IPS-15b (cell line): ENCODE data around the gene C7orf57.

Experiments used
- H3K27me3 ChIP-seq: one replicate; pipeline ENCODE4 v1.6.1; 2013; ENCODE audit warnings: low read length; ENCODE audit not compliant: control insufficient read depth, insufficient read depth
- H3K36me3 ChIP-seq: one replicate; pipeline ENCODE4 v1.6.1; 2013; ENCODE audit warnings: low read length; ENCODE audit not compliant: control insufficient read depth, insufficient read depth
- H3K4me1 ChIP-seq: one replicate; pipeline ENCODE4 v1.6.1; 2013; ENCODE audit warnings: mild to moderate bottlenecking, low read length; ENCODE audit not compliant: control insufficient read depth, insufficient read depth
- H3K4me3 ChIP-seq: one replicate; pipeline ENCODE4 v1.5.1; 2013; ENCODE audit warnings: low read depth, low read length
- H3K9ac ChIP-seq: one replicate; pipeline ENCODE4 v1.6.1; 2013; ENCODE audit warnings: low read depth, mild to moderate bottlenecking, low read length
- H3K9me3 ChIP-seq: one replicate; pipeline ENCODE4 v1.6.1; 2013; ENCODE audit warnings: mild to moderate bottlenecking, low read length; ENCODE audit not compliant: control insufficient read depth, insufficient read depth

The C7orf57 gene

GRCh38 chr7:48101968-48102367 lies 66.6 kb downstream of the C7orf57 start:
- Histone ChIP-seq H3K4me1 (no peaks in the 10 kb centered on the region), H3K36me3 (peaks cover 47% of the 10 kb centered on the region)

DNA sequence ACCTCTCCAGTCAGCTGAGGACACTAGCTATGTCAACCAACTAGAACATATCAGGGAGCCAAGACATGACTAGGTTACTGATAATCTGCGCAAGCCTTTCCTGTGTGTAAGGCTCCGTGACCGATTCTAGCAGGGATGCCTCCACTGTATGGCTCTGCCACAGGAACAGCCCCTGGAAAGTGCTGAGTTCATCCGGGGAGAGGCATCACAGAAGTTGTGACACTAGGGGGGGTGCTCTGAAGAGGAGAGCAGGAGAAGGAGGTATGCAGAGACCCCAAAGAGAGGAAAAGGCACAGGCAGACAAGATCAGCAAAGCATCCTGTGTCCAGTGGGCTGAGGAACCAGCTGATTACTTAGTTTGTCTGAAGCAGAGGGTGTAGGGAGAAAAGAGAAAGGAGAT lies 67.2 kb downstream of the C7orf57 start:
- no peak overlapping the region for H3K9ac ChIP-seq
- H3K9me3 ChIP-seq: no peaks in the 10 kb centered on the region
- no peak overlapping the region for H3K4me3 ChIP-seq
- no peaks in the 10 kb centered on the region for H3K4me1 ChIP-seq
- H3K36me3 ChIP-seq: peaks cover 52% of the 10 kb centered on the region
- no peaks in the 10 kb centered on the region for H3K27me3 ChIP-seq

More at GRCh38 chr7:48101968-48102367, 66.6 kb downstream of the C7orf57 start:
- Histone ChIP-seq H3K4me3 (no peak overlapping the region), H3K27me3 (no peaks in the 10 kb centered on the region), H3K9ac (no peak overlapping the region), H3K9me3 (no peaks in the 10 kb centered on the region)

DNA sequence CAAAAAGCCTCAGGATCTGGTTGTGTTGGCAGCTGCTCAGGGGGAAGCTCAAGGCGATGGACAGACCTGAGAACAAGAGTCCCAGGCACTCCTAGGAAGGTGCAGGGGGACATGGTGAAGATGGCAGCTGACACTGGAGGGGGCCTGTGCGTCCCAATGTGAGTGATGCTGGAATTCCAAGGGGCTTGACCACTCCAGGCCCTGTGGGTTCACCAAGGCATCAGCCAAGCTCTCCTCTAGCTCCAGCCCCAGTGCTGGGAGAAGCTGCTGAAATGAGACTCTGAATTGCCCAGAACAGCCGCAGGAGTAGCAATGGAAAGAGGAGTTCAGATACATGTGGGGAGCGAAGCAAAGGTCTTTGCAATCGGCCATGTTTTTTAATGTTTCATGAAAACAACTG lies 69.7 kb downstream of the C7orf57 start:
- Histone ChIP-seq H3K9ac (no peak overlapping the region), H3K4me3 (no peak overlapping the region), H3K4me1 (peaks cover 2% of the 10 kb centered on the region), H3K27me3 (no peaks in the 10 kb centered on the region), H3K9me3 (no peaks in the 10 kb centered on the region), H3K36me3 (peaks cover 61% of the 10 kb centered on the region)

DNA sequence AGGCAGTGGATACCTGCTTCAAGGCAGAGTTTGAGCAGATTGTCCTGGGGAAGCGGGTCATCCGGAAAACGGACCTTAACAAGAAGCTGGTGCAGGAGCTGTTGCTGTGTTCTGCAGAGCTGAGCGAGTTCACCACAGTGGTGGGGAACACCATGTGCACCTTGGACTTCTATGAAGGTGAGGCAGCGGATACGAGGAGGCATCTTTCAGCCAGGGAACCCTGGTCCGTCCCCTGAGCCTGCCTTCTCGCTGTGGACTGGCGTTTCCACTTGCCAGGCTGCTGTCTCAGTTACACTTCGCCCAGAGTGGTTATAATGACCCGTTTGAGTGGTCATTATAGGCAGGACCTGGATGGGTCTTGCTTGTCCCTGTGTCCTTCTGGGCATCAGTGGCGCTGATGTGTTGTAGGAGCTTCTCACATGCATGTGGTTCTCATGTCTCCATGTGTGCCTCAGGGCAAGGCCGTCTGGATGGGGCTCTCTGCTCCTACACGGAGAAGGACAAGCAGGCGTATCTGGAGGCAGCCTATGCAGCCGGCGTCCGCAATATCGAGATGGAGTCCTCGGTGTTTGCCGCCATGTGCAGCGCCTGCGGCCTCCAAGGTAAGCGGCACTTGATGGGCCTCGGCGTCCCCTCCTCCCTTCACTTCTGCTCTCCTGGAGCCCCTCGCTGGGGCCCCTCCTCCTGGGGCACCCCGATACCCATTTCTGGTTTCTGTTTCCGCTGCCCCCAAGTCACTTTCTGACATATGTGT lies 71.7 kb downstream of the C7orf57 start:
- Histone ChIP-seq H3K4me1 (peaks cover 2% of the 10 kb centered on the region), H3K27me3 (no peaks in the 10 kb centered on the region), H3K36me3 (peaks cover 54% of the 10 kb centered on the region), H3K9ac (no peak overlapping the region), H3K9me3 (no peaks in the 10 kb centered on the region), H3K4me3 (no peak overlapping the region)

DNA sequence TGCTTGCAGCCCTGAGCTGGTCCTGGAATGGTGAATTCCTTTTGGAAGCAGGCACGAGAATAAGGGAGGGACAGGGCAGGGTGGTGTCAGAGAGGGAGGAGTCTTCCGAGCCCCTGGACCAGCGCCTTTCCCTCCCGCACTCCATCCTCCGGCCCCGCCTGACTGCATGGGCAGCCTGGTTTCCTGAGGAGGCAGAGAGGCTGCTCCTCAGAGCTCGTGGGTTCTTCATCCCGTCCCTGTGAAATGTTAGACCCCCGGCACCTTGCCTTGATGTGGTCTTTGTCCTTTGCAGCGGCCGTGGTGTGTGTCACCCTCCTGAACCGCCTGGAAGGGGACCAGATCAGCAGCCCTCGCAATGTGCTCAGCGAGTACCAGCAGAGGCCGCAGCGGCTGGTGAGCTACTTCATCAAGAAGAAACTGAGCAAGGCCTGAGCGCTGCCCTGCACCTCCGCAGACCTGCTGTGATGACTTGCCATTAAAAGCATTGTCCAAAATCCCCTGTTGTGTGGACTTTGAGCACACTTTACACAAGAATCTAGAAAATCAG lies 72.7 kb downstream of the C7orf57 start:
- H3K36me3 ChIP-seq: peaks cover 45% of the 10 kb centered on the region
- no peak overlapping the region for H3K9ac ChIP-seq
- H3K4me1 ChIP-seq: peaks cover 2% of the 10 kb centered on the region
- no peak overlapping the region for H3K4me3 ChIP-seq
- no peaks in the 10 kb centered on the region for H3K27me3 ChIP-seq
- H3K9me3 ChIP-seq: no peaks in the 10 kb centered on the region

DNA sequence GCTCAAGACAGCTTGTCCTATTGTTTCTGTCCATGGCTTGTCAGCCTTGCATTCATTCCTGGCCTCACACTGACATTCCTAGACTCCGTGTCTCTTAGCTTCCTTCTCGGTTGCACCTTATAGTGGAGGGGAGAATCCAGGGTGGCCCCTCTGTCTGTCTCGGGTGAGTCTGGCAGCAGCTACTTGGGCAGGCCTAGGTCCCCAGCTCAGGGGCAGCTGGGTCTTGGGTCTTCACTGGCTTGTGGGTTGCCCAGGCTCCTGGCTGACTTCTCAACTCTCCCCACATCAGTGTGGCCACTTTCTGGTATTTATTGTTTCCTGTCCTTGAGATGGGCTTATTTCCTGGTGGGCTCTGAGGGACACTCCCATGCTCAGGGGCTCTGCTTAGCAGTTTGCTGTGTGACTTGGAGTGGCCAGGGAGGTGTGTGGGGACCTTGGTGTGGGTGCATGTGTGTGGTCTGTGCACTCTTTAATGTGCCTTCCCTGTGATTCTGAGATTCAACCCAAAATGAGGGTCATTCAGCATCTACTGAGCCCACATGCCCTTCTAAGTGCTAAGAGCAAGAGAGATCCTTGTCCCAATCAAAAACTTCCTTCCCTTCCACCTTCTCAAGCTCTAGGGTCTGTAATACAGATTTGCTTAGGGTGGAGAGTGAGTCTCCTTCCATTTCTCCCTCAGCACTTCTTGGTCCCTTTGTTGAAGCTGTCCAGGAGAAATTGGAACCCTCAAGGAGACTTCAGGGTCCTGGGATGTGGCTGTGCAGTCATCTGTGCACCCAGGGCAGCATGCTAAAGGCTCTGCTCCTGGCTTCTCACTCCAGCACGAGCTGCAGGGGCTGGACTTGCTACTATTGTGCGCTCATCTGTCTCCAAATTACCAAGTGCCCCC lies 73.9 kb downstream of the C7orf57 start:
- H3K9me3 ChIP-seq: no peaks in the 10 kb centered on the region
- H3K27me3 ChIP-seq: no peaks in the 10 kb centered on the region
- peaks cover 36% of the 10 kb centered on the region for H3K36me3 ChIP-seq
- H3K9ac ChIP-seq: no peak overlapping the region
- no peak overlapping the region for H3K4me3 ChIP-seq
- H3K4me1 ChIP-seq: peaks cover 2% of the 10 kb centered on the region

DNA sequence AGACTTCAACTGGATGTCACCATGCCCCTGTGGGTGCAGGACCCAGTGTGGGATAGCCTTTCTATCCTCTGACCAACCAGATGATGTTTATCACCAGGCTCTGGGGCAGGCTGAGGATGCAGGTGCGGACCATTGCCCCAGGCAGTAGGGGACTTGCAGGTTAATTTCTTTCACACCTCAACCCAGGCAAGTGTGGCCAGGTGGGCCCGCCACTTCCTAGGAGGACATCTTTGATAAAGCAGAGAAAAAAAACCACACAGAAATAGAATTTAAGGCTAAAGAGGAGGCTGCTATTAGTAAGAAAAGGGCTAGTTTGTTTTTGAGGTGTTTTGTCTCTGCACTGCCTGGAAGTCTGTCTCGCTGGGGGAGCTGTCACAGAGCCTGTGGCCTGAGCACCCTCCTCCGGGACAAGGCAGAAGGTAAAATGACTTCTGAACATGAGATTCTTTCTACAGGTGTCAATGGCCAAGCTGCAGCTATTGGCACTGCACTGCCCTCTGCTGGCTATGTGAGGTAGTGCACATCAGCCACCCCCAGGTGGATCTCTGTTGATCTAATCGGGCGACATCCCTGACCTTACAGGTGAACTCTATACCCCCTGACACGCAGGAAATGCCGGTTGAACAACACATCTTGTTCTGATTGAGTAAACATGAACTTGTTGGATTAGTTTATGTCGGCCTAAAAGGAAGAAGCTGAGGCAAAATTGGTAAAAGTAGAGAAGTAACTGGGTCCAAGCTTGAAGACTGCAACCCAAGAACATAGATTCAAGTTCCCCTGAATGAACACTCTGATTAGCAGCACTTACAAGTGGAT lies 74.7 kb downstream of the C7orf57 start:
- Histone ChIP-seq H3K27me3 (no peaks in the 10 kb centered on the region), H3K4me1 (peaks cover 2% of the 10 kb centered on the region), H3K9me3 (no peaks in the 10 kb centered on the region), H3K36me3 (peaks cover 35% of the 10 kb centered on the region), H3K9ac (no peak overlapping the region), H3K4me3 (no peak overlapping the region)

- Histone ChIP-seq H3K9me3 (no peaks in the 10 kb centered on the region), H3K27me3 (no peaks in the 10 kb centered on the region)
These were observed 75.5 kb downstream of the C7orf57 start for GRCh38 chr7:48110868-48111267.

More at GRCh38 chr7:48110868-48111267, 75.5 kb downstream of the C7orf57 start:
- Histone ChIP-seq H3K4me1 (peaks cover 2% of the 10 kb centered on the region), H3K9ac (no peak overlapping the region), H3K36me3 (peaks cover 28% of the 10 kb centered on the region), H3K4me3 (no peak overlapping the region)
